ENCODE results near the gene NPHP4. TPM values are rescaled to one million over a fixed set of nuclear protein-coding genes. Genes with fewer than 3 reads are reported as not detected.

The NPHP4 gene
- total RNA-seq, 1 experiment from 2014 or later: 18.8 TPM

GRCh38 chr1:5959667-5960230, 32.5 kb downstream of the NPHP4 start:
- DNase-seq (no peak), ATAC-seq (no peak)
- Histone ChIP-seq H3K4me1 (ENCODE audit: insufficient read depth, low read length) (no peaks in the 10 kb centered on the region), H3K4me2 (ENCODE audit: low read length) (no peak overlapping the region), H3K4me3 (ENCODE audit: low read length) (no peak overlapping the region), H3K27me3 (ENCODE audit: low read length) (no peaks in the 10 kb centered on the region), H3K9ac (ENCODE audit: low read length) (no peak overlapping the region), H2AFZ (ENCODE audit: low read length) (no peak overlapping the region), H3K27ac (ENCODE audit: low read length) (no peak overlapping the region), H3F3A (ENCODE audit: low read length, unreplicated experiment) (no peaks in the 10 kb centered on the region), H3K36me3 (ENCODE audit: low read depth, low read length) (peaks cover 39% of the 10 kb centered on the region), H3K9me3 (ENCODE audit: low read length) (no peaks in the 10 kb centered on the region), H3K9me2 (replicated peaks; ENCODE audit: low read length) (no peaks in the 10 kb centered on the region), H3K79me2 (ENCODE audit: low read length) (no peaks in the 10 kb centered on the region), H4K20me1 (ENCODE audit: low read length) (no peaks in the 10 kb centered on the region)
- BruUV-seq (replicated peaks): no TSS peak
- ChIA-PET CTCF (no interaction called here), POLR2A (ENCODE audit: unreplicated experiment) (no interaction called here)
- intact Hi-C loops (cut with micrococcal nuclease): no loop called here
- TF ChIP-seq EZH2 (IDR thresholded peaks at IDR 0.05; ENCODE audit: low read length, unreplicated experiment) (no peak), CTCF (conservative IDR thresholded peaks at IDR 0.05; ENCODE audit: low read depth, low read length) (no peak), EZH2phosphoT487 (IDR thresholded peaks at IDR 0.05; ENCODE audit: borderline replicate concordance, low read length) (no peak)

- intact Hi-C loops (cut with micrococcal nuclease): no loop called here
- Histone ChIP-seq H3K4me3 (ENCODE audit: low read length) (no peak overlapping the region), H3K4me1 (ENCODE audit: insufficient read depth, low read length) (no peaks in the 10 kb centered on the region), H3K9me3 (ENCODE audit: low read length) (no peaks in the 10 kb centered on the region), H3K9ac (ENCODE audit: low read length) (no peak overlapping the region), H3K36me3 (ENCODE audit: low read depth, low read length) (peaks cover 35% of the 10 kb centered on the region), H4K20me1 (ENCODE audit: low read length) (no peaks in the 10 kb centered on the region), H3K27ac (ENCODE audit: low read length) (no peak overlapping the region), H2AFZ (ENCODE audit: low read length) (no peak overlapping the region), H3K79me2 (ENCODE audit: low read length) (no peaks in the 10 kb centered on the region), H3K27me3 (ENCODE audit: low read length) (no peaks in the 10 kb centered on the region), H3F3A (ENCODE audit: low read length, unreplicated experiment) (no peaks in the 10 kb centered on the region), H3K9me2 (replicated peaks; ENCODE audit: low read length) (no peaks in the 10 kb centered on the region), H3K4me2 (ENCODE audit: low read length) (no peak overlapping the region)
- no peak for ATAC-seq
- no TSS peak for BruUV-seq (replicated peaks)
- TF ChIP-seq EZH2 (IDR thresholded peaks at IDR 0.05; ENCODE audit: low read length, unreplicated experiment) (no peak), EZH2phosphoT487 (IDR thresholded peaks at IDR 0.05; ENCODE audit: borderline replicate concordance, low read length) (no peak)
- ChIA-PET POLR2A (ENCODE audit: unreplicated experiment) (no interaction called here), CTCF (no interaction called here)
- no peak for DNase-seq
Measured at GRCh38 chr1:5959087-5959486, 33.1 kb downstream of the NPHP4 start.

- no peaks in the 10 kb centered on the region for H3K4me1 ChIP-seq (ENCODE audit: insufficient read depth, low read length)
- H2AFZ ChIP-seq (ENCODE audit: low read length): no peak overlapping the region
- intact Hi-C loops (cut with micrococcal nuclease): no loop called here
- no peaks in the 10 kb centered on the region for H3K79me2 ChIP-seq (ENCODE audit: low read length)
- no peaks in the 10 kb centered on the region for H4K20me1 ChIP-seq (ENCODE audit: low read length)
- H3K27ac ChIP-seq (ENCODE audit: low read length): no peak overlapping the region
- H3F3A ChIP-seq (ENCODE audit: low read length, unreplicated experiment): no peaks in the 10 kb centered on the region
- no peaks in the 10 kb centered on the region for H3K27me3 ChIP-seq (ENCODE audit: low read length)
- no peaks in the 10 kb centered on the region for H3K9me2 ChIP-seq (replicated peaks; ENCODE audit: low read length)
- no peak for DNase-seq
- CTCF ChIA-PET: no interaction called here
- POLR2A ChIA-PET (ENCODE audit: unreplicated experiment): no interaction called here
- TF ChIP-seq CTCF (conservative IDR thresholded peaks at IDR 0.05; ENCODE audit: low read depth, low read length) (no peak), EZH2 (IDR thresholded peaks at IDR 0.05; ENCODE audit: low read length, unreplicated experiment) (no peak), EZH2phosphoT487 (IDR thresholded peaks at IDR 0.05; ENCODE audit: borderline replicate concordance, low read length) (no peak)
- no peak for ATAC-seq
- H3K36me3 ChIP-seq (ENCODE audit: low read depth, low read length): peaks cover 27% of the 10 kb centered on the region
- no peak overlapping the region for H3K4me2 ChIP-seq (ENCODE audit: low read length)
- H3K9me3 ChIP-seq (ENCODE audit: low read length): no peaks in the 10 kb centered on the region
- BruUV-seq (replicated peaks): no TSS peak
- no peak overlapping the region for H3K4me3 ChIP-seq (ENCODE audit: low read length)
- H3K9ac ChIP-seq (ENCODE audit: low read length): no peak overlapping the region
Measured at GRCh38 chr1:5956022-5956830, 36.0 kb downstream of the NPHP4 start.
